ENCODE data around the gene SSU72. TPM values are rescaled to one million over a fixed set of nuclear protein-coding genes. Genes with fewer than 3 reads are reported as not detected.

Gene SSU72
- total RNA-seq, 1 donor from 2014 or later: 106 TPM

DNA sequence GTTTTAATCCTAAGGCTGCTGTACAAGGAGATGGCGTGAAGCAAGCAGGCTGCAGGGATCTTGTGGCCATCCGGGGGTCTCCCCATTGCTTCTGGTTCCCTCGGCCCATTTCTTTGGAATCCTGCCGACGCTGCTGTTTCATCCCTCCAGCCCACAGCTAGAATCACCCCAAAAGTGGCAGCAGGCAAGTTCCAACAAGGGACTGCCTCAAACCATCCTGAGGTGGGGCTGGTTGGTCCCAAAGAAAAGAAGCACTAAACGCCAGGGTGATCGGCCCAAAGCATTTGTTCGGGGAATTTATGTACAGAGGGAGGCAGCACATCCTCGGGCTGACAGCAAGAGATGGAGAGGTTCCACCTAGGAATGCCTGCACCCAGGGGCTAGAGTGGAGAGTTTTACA, 36.1 kb upstream of the SSU72 start:
- ATAC-seq: no peak

GRCh38 chr1:1609822-1610485, 35.3 kb upstream of the SSU72 start:
- ATAC-seq: no peak

DNA sequence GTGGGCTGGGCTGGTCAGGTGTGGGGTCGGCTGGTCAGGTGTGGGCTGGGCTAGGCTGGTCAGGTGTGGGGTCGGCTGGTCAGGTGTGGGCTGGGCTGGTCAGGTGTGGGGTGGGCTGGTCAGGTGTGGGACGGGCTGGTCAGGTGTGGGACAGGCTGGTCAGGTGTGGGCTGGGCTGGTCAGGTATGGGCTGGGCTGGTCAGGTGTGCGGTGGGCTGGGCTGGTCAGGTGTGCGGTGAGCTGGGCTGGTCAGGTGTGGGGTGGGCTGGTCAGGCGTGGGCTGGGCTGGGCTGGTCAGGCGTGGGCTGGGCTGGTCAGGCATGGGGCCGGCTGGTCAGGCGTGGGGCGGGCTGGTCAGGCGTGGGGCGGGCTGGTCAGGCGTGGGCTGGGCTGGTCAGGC, 31.6 kb upstream of the SSU72 start:
- no peak for ATAC-seq

- ATAC-seq: no peak
Measured at GRCh38 chr1:1605724-1606123, 31.1 kb upstream of the SSU72 start.

DNA sequence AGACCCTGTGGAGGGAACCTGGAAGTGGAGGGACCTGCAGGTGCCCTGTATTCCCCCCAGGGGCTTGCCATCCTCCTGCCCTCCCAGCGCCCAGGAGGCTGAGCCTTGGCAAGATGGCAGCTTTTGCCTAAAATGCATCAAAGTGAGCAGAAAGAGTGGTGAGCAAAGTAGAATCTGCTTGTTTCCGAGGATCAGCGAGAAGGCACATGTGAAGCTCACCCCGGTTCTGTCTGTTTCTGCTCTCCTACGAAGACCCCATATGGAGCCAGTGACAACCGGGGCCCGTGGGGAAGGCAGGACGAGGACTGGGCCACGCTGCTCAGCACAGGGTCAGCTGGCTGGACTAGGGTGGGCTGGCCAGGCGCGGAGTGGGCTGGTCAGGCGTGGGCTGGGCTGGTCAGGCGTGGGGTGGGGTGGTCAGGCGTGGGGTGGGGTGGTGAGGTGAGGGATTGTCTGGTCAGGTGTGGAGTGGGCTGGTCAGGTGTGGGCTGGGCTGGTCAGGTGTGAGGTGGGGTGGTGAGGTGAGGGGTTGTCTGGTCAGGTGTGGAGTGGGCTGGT, 30.4 kb upstream of the SSU72 start:
- no peak for ATAC-seq

GRCh38 chr1:1604374-1605033, 29.8 kb upstream of the SSU72 start:
- ATAC-seq: no peak

DNA sequence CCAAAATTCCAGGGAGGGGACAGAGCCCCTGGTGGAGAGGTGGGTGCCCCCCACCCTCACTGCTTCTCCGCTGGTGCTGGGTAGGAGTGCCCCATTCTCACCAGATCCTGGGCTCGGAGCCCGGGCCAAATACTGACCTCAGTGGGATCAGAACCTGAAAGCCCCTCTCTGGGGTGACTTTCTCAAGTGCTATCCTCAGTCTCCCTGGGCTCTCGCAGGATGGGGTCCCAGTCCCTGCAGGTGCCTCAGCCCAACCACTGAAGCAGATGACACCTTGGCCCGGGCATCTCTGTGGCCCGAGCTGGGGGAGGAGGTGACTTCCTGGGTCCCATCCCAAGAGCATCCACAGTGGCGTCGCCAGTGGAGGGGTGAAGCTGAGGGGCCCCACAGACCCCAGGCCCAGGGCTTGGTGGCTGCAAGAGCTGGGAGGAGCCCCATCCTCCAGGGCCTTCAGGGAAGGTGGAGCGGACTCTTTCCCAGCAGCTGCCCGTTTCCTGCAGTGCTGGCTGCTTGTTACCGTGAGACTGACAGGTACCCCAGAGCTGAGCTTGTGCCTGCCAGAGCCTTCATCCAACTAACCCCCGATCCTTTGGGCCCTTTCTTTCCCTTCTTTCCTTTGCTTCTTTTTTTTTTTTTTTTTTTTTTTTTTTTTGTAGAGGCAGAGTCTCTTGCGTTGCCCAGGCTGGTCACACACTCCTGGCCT, 29.2 kb upstream of the SSU72 start:
- no peak for ATAC-seq

- ATAC-seq: no peak
Measured at GRCh38 chr1:1602968-1603506, 28.4 kb upstream of the SSU72 start.

DNA sequence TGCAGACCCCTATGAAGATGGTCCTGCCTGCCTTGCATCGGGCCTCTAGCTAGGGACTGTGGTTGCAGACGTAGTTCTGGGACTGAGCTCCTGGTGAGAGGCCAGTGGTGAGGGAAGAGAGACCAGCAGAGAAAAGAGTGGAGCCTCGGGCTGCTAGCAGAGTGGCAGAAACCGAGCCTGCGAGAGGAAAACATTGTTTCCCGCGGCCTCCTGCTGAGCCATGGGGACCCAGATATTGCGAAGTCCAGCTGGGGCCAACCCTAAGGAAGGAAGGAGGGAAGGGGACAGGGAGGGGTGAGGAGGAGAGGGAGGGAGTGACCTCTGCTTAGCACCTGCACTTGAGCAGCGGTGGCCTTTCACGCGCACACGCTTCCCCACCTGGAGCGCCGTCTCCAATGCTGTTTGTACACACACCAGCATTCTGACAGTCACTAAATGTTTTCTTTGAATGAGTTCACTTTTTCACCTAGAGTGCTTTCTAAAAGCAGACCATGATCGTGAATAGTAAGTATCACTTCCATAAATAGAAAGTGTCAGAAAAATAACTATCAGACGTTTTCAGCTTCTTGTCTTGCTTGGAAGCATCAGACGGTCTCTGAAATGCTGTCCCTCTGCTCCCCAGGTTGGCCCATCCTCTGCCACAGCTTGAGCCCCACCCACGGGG, 27.8 kb upstream of the SSU72 start:
- ATAC-seq: no peak

DNA sequence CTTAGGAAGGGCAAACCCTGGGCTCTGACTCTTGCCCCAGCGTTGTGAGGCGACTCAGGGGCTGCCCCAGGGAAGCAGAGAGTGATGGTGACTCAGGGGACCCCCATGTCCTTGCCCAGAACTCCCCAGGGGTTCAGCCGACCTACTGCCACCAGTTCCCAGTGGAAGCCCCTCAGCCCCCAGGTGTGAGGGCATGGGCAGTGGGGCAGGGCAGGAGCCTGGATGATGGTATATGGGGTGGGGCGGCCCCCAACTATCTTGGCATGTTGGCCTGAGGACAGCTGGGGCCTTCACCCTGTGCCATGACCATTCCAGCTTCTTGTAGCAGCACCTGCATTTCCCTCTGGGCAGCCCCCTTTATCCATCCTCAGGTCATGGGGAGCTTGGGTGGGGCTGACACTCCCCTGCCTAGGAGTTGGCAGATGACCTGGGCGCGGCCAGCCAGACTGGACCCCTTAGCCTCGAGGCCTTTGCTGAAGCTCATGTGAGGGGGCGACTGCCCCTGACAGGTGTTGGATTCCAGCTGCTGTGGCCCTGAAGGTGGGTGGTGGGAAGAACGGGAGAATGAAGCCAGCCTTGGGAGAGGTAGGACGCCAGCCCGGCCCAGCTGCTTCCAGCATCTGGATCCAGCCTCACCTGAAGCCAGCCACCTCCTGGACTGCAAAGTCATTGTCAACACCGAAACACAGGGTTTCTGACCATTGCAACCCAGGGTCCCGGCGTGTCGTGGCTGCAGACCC, 27.1 kb upstream of the SSU72 start:
- no peak for ATAC-seq

- ATAC-seq: no peak
Measured at GRCh38 chr1:1600861-1601563, 26.3 kb upstream of the SSU72 start.

DNA sequence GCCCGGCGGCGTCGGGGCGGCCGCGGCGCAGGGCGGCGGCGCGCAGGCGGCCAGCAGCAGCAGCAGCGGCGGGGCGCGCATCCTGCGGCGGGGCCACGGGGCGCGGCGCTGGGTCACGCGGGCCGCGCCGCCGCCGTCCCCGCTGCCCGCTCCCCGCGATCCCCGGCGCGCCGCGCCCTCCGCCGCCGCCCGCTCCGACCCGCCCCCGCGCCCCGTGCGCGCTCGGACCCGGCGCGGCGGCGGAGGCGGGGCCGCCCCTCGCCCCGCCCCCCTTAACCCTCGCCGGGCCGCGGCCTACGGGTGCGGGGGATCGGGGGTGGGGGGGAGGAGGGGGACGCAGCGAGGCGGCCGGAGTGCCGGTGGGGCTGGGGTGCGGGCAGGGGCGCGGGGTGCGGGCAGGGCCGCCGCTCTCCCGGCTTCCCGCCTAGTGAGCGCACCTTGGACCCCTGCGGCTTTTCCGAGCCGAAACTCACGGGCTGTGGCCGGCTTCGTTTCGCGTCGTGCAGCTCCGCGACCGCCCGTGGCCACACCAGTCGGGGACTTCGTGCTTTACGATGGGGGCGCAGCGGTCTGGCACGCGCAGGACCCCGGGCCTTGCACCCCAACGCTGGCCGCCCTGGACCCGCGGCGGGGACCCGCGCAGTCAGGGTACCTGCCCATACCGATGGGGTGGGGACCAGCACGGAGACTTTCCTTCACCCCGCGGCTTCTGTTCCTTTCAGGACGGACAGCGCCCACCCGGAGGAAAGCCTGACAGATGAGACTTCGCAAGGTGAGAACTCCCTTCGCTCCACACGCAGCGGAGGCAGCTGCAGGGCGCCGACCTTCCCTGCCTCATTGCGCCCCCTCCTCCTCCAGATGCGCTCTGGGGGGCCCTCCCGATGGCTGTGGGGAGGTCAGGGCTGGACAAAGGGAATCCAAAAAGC, 25.5 kb upstream of the SSU72 start, which contains the start of gene FNDC10:
TSS of gene FNDC10 (minus strand) at position 201 of the 926 bp plus-strand sequence. CDS start at position 81, 120 bp downstream.
- ATAC-seq: no peak

- peak; percentile 45 for ATAC-seq
Measured at GRCh38 chr1:1599030-1599934, 24.6 kb upstream of the SSU72 start.

- ATAC-seq: no peak
Measured at GRCh38 chr1:1598720-1599029, 24.0 kb upstream of the SSU72 start.

DNA sequence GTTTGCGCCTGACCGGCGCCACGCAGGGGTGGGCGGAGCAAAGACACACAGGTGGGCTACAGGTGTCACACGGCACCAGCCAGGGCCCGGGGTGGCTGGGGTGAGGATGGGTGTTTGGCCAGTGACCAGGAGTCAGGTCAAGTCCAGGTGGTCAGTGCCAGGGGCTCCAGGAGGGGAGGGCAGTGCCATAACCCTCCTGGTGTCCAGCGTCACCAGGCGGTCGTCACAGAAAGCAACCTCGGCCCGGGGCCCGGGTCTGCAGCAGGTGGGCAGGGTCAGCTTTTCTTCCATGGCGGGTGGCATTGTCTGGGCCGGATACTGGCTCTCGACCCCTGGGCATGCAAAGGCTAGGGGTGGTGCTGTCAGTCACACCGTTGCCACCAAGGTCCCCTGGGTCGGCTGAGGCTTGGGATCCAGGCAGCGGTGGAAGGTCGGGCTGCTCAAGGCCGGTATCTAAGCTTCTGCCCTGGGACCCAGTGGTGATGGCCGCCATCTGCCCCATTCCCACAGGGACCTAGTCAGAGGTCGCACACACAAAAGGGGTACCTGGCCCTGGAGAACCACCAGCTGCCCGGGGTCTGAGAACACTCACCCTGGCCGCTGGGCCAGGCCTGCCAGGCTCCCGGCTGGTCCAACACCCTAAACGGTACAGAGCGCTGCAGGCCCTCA, 23.5 kb upstream of the SSU72 start:
- ATAC-seq: no peak

DNA sequence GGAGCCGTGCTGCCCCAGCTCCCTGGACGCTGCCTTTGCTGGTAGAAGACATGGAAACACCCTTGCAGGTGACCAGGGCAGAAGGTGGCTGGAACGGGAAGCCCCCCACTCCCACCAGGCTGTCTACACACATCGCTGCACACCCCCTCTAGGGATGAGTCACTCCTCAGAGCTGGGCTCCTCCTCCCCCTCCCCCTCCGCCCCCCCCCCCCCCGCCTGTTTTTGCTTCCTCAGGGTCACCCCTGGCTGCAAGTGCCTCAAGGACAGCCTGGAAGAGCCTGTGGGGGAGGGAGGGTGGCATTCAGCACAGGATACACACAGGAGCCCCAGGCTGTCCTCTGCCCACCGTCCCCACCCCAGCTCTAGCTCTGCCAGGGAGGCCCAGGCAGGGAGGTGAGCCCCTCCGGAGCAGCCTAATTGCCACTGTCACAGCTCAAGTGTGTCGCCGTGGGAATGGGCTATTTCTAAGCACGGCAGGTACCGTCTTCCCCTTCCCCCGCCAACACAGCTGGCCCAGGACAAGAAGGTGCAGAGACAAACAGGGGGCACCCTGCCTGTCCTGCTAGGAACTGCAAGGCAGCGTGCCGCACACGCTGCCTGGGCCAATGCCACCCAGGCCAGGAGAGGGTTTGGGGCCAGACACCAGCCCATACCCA, 22.7 kb upstream of the SSU72 start:
- ATAC-seq: peak; percentile 27

GRCh38 chr1:1596493-1597274, 22.0 kb upstream of the SSU72 start:
- no peak for ATAC-seq
